Measurements from ENCODE around the gene ANKRD34A.

The ANKRD34A gene

DNA sequence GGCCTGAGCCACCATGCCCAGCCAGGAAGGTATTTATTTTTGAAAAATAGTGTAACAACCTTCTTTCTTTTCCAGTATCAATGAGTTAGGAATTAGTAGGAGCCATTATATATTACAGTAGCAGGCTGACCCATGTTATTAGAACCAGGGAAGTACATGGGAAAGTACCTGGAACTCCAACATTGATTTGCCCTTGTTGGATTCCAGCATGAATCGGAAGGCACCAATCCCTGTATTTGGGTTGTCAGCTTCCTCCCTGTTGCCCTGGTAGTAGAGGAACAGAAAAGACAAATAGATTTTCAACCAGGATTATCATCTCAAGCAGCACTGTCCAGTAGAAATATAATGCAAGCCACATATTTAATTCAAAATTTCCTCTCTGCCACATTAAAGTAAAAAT lies 26.9 kb downstream of the ANKRD34A start:
- H3K4me1 ChIP-seq (ENCODE audit: control insufficient read depth, insufficient read depth, low read length), result no peaks in the 10 kb centered on the region
- CTCF ChIA-PET, result interaction anchor here (0.7 to 1.5 kb wide), 2 partner anchors 10 to 14 kb away, joined by 3 to 9 read pairs; partner anchors contain the start of gene RBM8A
- POLR2A ChIA-PET, result interaction anchor here (0.6 to 1.0 kb wide), 2 partner anchors 21 to 51 kb away, joined by 3 read pairs; partner anchors contain the start of gene LIX1L
- no peak overlapping the region for H3K27ac ChIP-seq (ENCODE audit: extremely low read depth, low read depth, low read length)
- TF ChIP-seq, protein P1, sequence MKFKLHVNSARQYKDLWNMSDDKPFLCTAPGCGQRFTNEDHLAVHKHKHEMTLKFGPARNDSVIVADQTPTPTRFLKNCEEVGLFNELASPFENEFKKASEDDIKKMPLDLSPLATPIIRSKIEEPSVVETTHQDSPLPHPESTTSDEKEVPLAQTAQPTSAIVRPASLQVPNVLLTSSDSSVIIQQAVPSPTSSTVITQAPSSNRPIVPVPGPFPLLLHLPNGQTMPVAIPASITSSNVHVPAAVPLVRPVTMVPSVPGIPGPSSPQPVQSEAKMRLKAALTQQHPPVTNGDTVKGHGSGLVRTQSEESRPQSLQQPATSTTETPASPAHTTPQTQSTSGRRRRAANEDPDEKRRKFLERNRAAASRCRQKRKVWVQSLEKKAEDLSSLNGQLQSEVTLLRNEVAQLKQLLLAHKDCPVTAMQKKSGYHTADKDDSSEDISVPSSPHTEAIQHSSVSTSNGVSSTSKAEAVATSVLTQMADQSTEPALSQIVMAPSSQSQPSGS (tag by site-specific recombination; IDR thresholded peaks at IDR 0.05; ENCODE audit: low read depth), result no peak
- TF ChIP-seq ZNF155 (tag by site-specific recombination; IDR thresholded peaks at IDR 0.05) (no peak), ZNF132 (tag by site-specific recombination; IDR thresholded peaks at IDR 0.05; ENCODE audit: borderline replicate concordance) (no peak), ZBTB8A (tag by site-specific recombination; IDR thresholded peaks at IDR 0.05) (no peak), ZSCAN30 (tag by site-specific recombination; IDR thresholded peaks at IDR 0.05) (no peak), ZNF433 (tag by site-specific recombination; IDR thresholded peaks at IDR 0.05; ENCODE audit: low read depth) (no peak), REPIN1 (tag by site-specific recombination; IDR thresholded peaks at IDR 0.05; ENCODE audit: low read depth) (no peak), ZNF549 (tag by site-specific recombination; IDR thresholded peaks at IDR 0.05) (no peak), ZNF585B (tag by site-specific recombination; IDR thresholded peaks at IDR 0.05) (no peak), ZNF302 (tag by site-specific recombination; IDR thresholded peaks at IDR 0.05; ENCODE audit: low read depth) (no peak), ZNF169 (tag by site-specific recombination; IDR thresholded peaks at IDR 0.05) (no peak)
- TF ChIP-seq, protein P2, sequence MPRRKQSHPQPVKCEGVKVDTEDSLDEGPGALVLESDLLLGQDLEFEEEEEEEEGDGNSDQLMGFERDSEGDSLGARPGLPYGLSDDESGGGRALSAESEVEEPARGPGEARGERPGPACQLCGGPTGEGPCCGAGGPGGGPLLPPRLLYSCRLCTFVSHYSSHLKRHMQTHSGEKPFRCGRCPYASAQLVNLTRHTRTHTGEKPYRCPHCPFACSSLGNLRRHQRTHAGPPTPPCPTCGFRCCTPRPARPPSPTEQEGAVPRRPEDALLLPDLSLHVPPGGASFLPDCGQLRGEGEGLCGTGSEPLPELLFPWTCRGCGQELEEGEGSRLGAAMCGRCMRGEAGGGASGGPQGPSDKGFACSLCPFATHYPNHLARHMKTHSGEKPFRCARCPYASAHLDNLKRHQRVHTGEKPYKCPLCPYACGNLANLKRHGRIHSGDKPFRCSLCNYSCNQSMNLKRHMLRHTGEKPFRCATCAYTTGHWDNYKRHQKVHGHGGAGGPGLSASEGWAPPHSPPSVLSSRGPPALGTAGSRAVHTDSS (tag by site-specific recombination; IDR thresholded peaks at IDR 0.05), result no peak
- TF ChIP-seq, protein P3, sequence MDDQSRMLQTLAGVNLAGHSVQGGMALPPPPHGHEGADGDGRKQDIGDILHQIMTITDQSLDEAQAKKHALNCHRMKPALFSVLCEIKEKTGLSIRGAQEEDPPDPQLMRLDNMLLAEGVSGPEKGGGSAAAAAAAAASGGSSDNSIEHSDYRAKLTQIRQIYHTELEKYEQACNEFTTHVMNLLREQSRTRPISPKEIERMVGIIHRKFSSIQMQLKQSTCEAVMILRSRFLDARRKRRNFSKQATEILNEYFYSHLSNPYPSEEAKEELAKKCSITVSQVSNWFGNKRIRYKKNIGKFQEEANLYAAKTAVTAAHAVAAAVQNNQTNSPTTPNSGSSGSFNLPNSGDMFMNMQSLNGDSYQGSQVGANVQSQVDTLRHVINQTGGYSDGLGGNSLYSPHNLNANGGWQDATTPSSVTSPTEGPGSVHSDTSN (CRISPR knock-in tag; IDR thresholded peaks at IDR 0.05), result no peak
- TF ChIP-seq, protein P4, sequence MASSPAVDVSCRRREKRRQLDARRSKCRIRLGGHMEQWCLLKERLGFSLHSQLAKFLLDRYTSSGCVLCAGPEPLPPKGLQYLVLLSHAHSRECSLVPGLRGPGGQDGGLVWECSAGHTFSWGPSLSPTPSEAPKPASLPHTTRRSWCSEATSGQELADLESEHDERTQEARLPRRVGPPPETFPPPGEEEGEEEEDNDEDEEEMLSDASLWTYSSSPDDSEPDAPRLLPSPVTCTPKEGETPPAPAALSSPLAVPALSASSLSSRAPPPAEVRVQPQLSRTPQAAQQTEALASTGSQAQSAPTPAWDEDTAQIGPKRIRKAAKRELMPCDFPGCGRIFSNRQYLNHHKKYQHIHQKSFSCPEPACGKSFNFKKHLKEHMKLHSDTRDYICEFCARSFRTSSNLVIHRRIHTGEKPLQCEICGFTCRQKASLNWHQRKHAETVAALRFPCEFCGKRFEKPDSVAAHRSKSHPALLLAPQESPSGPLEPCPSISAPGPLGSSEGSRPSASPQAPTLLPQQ (tag by site-specific recombination; IDR thresholded peaks at IDR 0.05), result no peak
- TF ChIP-seq, protein P5, sequence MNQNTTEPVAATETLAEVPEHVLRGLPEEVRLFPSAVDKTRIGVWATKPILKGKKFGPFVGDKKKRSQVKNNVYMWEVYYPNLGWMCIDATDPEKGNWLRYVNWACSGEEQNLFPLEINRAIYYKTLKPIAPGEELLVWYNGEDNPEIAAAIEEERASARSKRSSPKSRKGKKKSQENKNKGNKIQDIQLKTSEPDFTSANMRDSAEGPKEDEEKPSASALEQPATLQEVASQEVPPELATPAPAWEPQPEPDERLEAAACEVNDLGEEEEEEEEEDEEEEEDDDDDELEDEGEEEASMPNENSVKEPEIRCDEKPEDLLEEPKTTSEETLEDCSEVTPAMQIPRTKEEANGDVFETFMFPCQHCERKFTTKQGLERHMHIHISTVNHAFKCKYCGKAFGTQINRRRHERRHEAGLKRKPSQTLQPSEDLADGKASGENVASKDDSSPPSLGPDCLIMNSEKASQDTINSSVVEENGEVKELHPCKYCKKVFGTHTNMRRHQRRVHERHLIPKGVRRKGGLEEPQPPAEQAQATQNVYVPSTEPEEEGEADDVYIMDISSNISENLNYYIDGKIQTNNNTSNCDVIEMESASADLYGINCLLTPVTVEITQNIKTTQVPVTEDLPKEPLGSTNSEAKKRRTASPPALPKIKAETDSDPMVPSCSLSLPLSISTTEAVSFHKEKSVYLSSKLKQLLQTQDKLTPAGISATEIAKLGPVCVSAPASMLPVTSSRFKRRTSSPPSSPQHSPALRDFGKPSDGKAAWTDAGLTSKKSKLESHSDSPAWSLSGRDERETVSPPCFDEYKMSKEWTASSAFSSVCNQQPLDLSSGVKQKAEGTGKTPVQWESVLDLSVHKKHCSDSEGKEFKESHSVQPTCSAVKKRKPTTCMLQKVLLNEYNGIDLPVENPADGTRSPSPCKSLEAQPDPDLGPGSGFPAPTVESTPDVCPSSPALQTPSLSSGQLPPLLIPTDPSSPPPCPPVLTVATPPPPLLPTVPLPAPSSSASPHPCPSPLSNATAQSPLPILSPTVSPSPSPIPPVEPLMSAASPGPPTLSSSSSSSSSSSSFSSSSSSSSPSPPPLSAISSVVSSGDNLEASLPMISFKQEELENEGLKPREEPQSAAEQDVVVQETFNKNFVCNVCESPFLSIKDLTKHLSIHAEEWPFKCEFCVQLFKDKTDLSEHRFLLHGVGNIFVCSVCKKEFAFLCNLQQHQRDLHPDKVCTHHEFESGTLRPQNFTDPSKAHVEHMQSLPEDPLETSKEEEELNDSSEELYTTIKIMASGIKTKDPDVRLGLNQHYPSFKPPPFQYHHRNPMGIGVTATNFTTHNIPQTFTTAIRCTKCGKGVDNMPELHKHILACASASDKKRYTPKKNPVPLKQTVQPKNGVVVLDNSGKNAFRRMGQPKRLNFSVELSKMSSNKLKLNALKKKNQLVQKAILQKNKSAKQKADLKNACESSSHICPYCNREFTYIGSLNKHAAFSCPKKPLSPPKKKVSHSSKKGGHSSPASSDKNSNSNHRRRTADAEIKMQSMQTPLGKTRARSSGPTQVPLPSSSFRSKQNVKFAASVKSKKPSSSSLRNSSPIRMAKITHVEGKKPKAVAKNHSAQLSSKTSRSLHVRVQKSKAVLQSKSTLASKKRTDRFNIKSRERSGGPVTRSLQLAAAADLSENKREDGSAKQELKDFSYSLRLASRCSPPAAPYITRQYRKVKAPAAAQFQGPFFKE (tag by site-specific recombination; IDR thresholded peaks at IDR 0.05; ENCODE audit: borderline replicate concordance), result no peak
- TF ChIP-seq, protein P6, sequence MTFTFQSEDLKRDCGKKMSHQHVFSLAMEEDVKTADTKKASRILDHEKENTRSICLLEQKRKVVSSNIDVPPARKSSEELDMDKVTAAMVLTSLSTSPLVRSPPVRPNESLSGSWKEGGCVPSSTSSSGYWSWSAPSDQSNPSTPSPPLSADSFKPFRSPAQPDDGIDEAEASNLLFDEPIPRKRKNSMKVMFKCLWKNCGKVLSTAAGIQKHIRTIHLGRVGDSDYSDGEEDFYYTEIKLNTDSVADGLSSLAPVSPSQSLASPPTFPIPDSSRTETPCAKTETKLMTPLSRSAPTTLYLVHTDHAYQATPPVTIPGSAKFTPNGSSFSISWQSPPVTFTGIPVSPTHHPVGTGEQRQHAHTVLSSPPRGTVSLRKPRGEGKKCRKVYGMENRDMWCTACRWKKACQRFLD (tag by site-specific recombination; IDR thresholded peaks at IDR 0.05), result no peak
- TF ChIP-seq, protein P7, sequence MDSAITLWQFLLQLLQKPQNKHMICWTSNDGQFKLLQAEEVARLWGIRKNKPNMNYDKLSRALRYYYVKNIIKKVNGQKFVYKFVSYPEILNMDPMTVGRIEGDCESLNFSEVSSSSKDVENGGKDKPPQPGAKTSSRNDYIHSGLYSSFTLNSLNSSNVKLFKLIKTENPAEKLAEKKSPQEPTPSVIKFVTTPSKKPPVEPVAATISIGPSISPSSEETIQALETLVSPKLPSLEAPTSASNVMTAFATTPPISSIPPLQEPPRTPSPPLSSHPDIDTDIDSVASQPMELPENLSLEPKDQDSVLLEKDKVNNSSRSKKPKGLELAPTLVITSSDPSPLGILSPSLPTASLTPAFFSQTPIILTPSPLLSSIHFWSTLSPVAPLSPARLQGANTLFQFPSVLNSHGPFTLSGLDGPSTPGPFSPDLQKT (IDR thresholded peaks at IDR 0.05; ENCODE audit: borderline replicate concordance, low read depth, low read length), result no peak
- H3K4me3 ChIP-seq (ENCODE audit: low read depth, low read length), result no peak overlapping the region
- no peaks in the 10 kb centered on the region for H3K9me3 ChIP-seq (ENCODE audit: control insufficient read depth, insufficient read depth, low read depth, low read length)
- peaks cover 0 to 22% of the 10 kb centered on the region in 2 experiments; a peak in 2 of 3 replicates for H3K36me3 ChIP-seq (ENCODE audit: control insufficient read depth in 2 of 2, insufficient read depth in 1 of 2, low read length in 2 of 2)
